ELF-1 (cell line): ENCODE data around the gene THSD7A.
"Not testable (repeated sequence)": the region's sequence is repeated elsewhere in the genome, so short reads cannot be mapped to it uniquely, and the experiment has no call there.

Experiments
- DNase-seq: peaks from one replicate; pipeline ENCODE4 v3.0.0-alpha.2; 2016; ENCODE audit warnings: low read depth, low spot score

THSD7A gene

DNA sequence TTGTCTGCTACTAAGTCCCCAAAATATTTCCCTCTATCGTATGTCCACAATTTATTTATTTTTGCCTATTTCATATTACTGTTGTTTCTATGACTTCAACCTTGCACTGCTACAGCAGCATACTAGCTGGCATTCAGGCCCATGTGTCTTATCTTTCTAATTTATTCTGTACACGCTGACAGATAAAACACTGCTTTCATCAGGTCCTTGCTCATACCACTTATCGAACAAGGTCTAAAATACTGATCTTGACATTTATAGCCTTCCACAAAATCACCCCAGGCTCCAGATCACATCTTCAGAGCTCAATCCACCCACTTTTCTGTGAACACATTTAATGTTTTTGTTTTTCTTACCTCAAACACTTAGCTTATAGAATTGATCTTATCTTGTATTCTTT lies 374.6 kb downstream of the THSD7A start:
- no peak for DNase-seq

DNA sequence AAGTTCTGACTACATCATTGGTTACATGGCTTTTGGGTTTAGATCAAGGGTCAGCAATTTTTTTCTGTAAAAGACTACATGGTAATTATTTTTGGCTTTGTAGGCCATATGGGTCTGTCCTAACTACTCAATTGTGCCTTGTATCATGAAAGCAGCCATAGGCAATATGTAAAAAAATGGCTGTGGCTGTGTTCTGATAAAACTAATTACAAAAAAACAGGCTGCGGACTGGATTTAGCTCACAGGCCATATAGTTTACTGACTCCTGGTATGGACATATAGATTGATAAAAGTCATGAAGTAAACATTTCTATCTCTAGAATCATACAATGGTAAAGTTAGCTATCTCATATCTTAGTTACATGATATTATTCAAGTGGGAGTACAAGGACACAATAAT lies 375.4 kb downstream of the THSD7A start:
- no peak for DNase-seq

DNA sequence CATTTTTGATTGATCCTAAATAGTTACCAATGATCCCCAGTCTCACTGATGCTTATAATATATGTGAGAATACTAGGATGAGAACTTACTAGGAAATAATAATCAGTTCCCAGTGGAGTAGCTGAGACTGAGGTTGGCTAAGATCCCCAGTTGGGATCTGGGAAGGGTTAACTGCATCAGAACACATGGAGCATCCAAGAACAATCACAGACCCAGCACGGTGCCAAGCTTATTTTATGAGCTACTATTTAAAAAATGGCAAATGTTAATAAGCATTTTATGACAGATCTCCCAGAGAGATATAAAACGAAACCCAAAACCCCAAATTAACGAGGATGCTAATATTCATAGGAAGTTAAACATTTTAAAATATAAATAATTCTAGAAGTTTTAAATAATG lies 379.5 kb downstream of the THSD7A start:
- DNase-seq: no peak

DNA sequence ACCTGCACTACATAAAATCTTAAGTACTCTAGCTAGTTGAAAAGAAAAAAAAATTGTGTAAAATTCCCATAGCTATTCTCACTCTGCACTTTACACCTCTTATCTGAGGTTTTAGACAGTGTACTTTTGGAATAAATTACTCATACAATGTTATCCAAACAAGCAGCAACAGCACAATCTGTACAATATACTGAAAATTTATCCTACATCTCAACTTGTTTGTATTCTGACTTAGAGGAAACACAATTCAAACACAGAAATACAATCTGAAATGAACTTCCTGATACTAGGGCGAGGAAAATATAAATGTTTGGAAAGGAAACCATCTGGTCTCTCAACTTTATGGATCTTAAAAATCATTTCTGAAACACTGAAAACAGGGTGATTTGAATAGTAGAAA lies 381.7 kb downstream of the THSD7A start:
- DNase-seq: no peak

DNA sequence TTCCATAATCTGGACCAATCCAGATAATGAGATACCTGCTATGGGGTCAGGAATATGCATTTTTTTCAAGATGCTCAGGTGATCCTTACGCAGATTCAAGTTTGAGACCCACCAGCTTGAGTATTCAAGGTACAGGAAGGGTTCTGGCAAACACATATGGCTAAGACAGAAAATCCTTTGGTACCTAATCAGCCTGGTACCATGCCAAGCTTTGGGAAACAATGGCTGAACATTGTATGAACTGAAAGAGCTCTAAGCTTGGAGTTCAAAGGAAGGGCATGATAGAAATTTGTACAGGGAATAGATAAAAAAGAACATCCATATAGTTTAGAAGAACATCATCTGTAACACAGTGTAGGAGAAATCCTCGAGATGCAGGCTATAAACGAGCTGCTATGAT lies 382.7 kb downstream of the THSD7A start:
- DNase-seq: no peak

DNA sequence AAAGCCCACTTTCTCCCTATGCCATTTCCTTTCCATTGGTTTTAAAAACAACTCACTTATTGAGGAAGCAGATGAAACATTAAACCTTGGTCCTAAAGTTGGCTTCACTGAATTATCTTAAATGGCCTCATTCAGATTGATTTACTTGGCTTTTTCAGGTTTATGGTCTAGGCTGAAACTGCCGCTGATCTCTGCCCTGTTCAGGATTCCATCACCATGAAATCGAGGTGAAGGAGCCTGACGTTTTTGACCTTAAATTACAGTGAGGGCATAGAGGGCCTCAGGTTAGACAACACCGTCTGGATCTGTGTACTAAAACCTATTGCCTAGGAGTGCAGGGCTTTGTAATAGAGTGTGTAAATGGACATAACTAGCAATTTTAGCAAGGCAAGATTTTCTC lies 383.7 kb downstream of the THSD7A start:
- DNase-seq: no peak

DNA sequence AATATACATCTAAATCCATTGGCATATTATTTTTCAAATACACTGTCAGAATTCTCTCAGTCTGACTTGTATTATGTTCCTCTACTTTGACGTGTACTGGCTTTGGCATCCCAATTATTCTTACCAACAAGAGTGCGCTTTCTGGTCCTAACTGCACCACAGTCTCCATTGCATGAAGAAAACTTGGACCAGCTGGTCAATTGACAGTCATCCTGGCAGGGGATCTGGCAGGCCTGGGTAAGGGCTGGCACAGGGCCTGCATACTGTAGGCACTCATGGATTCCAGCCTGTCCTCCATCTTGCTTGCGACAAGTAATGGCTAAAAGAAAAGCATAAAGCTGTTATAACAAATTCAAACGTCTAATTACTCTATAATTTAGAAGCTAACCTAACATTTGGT lies 384.9 kb downstream of the THSD7A start:
- DNase-seq: no peak

GRCh38 chr7:11443934-11444333 lies 388.1 kb downstream of the THSD7A start:
- not testable (repeated sequence) for DNase-seq

GRCh38 chr7:11437994-11438393 lies 394.0 kb downstream of the THSD7A start:
- DNase-seq: no peak

GRCh38 chr7:11436773-11437524 lies 395.0 kb downstream of the THSD7A start:
- peak; percentile 18 for DNase-seq

DNA sequence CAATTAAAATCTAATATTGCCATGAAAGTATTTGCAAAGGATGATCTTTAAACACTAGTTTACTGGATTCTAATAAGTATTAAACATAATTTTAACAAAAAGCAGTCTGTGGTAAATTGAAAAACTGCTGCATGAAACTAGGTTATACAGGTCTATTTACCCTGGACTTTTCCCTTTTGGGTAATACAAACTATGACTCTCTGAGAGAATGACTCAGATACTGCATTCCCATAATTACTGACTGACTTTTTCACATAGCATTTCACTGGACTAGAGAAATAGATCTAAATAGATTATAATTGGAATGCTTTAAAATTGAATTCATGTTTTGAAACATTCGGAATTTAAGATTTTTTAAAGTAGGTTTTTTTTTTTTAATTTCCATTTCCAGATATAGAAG lies 395.7 kb downstream of the THSD7A start:
- no peak for DNase-seq

DNA sequence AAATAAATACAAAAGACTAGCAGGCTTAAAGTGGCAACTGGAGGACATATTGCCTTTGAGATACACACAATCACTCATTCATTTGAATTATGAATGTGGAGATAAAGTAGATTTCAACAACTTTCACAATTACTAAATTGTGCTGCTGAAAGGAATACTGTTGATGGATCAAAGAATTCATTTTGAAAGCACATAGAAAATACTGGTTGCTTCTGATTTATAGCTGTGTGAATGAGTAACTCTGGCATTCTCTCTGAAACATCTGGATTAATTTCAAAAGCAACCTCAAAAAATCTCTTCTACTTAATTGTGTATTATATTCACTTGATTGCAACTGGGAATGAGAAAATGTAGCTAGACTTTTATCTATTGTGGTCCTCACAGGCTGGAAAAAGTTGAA lies 397.6 kb downstream of the THSD7A start:
- no peak for DNase-seq

- DNase-seq: no peak
Measured at GRCh38 chr7:11430841-11431240, 401.2 kb downstream of the THSD7A start.

DNA sequence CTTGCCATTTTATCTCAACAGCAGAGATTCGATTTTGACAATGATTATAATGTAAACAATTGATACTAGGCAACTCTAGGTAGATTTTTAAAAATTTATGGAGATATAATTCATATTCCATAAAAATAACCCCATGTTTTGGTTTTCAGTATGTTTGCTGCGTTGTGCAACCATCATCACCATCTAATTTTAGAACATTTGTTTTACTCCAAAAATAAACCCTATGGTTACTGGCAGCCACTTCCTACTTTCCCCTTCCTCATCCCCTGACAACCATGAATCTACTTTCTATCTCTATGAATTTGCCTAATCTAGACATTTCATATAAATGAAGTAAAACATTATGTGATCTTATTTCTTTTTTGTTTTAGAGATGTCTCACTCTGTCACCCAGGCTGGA lies 401.9 kb downstream of the THSD7A start:
- DNase-seq: no peak

DNA sequence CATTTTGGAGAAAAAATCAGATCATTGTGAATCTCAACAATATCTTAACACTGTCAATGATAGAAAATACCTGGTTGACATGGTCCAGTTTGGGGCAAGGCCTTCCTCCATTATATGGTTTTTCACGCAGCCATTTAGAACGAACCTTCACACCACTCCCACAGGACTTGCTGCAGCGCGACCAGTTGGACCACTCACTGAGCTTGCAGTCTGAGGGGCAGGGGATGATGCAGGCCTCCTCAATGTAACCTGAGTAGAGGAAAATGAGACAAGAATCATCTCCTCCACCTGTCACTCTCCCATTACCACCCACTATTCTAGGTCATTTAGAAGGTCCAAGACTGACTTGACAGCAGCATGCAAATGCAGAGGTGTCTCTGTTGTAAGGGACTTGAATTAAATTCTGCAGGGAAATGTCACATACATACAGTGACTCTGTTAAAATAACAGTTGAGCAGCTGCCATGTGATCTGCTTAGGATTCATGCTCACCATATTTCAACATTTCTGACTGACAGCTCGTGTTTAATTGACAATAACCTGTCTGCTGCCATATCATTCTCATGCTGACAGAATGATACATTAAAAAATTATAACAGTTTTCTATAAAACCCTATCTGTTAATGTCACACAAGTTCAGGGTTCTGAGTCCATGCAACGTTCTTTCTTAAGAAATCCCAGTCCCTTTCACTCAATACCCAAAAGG lies 403.0 kb downstream of the THSD7A start:
- DNase-seq: no peak

DNA sequence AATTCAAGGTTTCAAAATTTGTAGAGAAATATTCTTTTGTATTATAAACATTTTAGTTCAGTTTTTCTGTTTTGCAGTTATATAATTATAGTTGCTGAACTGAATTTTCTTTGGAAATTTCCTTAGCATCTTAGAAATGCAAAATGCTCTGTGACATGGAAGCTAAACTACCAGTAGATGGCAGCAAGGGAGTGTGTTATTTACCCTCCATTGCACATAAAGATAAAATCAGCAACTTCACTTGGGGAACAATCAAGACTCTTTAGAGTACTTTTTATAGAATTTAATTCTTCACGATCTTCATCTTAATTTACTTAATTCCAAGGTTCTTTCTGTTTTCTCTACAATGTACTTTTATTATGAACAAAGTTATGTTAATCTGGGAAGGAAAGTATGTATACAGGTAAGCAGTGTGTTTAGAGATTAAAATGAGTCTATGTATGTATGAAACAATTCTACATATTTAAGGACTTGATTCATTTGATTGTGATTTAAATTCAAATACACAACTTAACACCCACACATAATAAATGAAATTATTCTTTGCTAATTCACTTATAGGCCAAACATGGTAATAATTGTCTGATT lies 404.2 kb downstream of the THSD7A start:
- no peak for DNase-seq

GRCh38 chr7:11424006-11424405 lies 408.0 kb downstream of the THSD7A start:
- no peak for DNase-seq

- no peak for DNase-seq
Measured at GRCh38 chr7:11420049-11420448, 411.9 kb downstream of the THSD7A start.

GRCh38 chr7:11416641-11417458 lies 415.1 kb downstream of the THSD7A start:
- no peak for DNase-seq

DNA sequence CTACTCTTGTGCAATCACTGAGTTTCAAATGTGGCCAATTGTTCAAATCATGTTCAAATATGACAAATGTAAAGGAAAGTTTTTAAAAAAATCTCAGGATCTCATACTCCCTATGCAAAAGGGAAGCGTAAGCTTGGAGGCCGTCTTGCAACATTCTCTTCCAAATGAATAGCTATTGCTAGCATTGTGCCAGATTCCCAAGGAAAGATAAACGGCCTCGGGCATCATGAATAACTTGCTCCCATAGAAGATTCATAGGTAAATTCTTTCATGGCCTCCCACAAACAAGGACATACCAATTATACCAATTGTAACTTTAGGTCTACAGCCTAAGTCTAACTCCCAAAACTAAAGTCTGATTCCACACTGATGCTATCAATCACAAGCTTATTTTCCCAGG lies 416.9 kb downstream of the THSD7A start:
- DNase-seq: no peak

DNA sequence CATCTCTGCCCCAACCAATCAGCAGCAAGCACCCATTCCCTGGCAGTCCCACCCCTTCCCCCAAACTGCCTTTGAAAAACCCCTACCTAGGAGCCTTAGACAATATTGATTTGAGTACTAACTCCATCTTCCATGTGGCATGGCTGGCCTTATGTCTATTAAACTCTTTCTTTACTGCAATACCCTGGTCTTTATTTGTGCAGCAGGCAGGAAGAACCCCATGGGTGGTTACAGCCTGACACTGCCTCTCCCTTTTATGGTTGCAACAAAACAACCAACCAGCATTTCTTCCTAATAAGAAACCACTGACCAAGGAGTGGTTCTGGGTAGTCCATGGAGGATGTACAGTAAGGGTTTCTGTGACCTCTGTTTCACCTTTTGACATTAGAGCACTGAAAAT lies 418.1 kb downstream of the THSD7A start:
- no peak for DNase-seq

- no peak for DNase-seq
Measured at GRCh38 chr7:11412036-11412435, 420.0 kb downstream of the THSD7A start.
